Muscle of back (tissue), 11 donors: ENCODE data around the gene GJA10. TPM values are rescaled to one million over a fixed set of nuclear protein-coding genes. Genes with fewer than 3 reads are reported as not detected.

ENCODE experiments used
- DNase-seq, 3 donors: peaks; one replicate each; pipeline versions ENCODE4 v3.0.0 to v3.0.0-alpha.2; 2013
- polyA plus RNA-seq, 10 donors: library from polyadenylated mRNA; unstranded; fragments of 120-200 nt; gene quantifications; one replicate each; pipeline ENCODE4 v1.2.1, GENCODE V29; 2013; ENCODE audit not compliant: insufficient read length in 10 of 10

GJA10 gene
- polyA plus RNA-seq, 10 donors: not detected

DNA sequence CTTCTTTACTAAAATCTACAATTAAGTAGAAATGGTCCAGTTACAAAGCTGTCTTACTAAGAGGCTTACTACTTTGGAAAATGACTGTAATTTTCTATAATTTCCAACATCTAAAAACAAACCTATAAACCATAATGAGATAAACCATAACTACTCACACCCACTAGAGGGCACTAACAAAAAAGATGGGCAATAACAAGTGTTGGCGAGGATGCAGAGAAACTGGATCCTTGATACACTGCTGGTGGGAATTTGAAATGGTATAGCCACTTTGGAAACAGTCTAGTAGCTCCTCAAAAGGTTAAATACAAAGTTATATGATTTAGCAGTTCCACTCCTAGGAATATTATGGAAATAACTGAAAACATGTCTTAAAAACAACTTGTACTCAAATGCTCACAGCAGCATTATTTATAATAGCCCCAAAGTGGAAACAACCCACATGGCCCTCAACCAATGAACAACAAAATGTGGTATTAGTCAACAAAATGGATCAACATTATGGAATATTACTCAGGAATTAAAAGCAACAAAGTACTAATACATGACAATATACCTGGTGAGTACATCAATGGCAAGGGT lies 50.6 kb downstream of the GJA10 start:
- DNase-seq: no peak

Other genes with a start within 250 kb of the GJA10 start
- gene MDN1, start 74.7 kb upstream of the GJA10 start, polyA plus RNA-seq: 10 to 100 TPM; 23.6 to 34.6 (median 30.7) TPM
- gene CASP8AP2, start 64.6 kb upstream of the GJA10 start, polyA plus RNA-seq: 10 to 100 TPM; 10.7 to 19.2 (median 16.1) TPM